HG03342 (cell line): ENCODE results near the gene ACOXL.
"Not testable (repeated sequence)": the region's sequence is repeated elsewhere in the genome, so short reads cannot be mapped to it uniquely, and the experiment has no call there.

Experiments used
- ATAC-seq: cut with Tn5 transposase; IDR thresholded peaks from one replicate; pipeline ENCODE4 v1.9.1; 2021; ENCODE audit warnings: mild to moderate bottlenecking, moderate library complexity; ENCODE audit not compliant: unreplicated experiment

The ACOXL gene

DNA sequence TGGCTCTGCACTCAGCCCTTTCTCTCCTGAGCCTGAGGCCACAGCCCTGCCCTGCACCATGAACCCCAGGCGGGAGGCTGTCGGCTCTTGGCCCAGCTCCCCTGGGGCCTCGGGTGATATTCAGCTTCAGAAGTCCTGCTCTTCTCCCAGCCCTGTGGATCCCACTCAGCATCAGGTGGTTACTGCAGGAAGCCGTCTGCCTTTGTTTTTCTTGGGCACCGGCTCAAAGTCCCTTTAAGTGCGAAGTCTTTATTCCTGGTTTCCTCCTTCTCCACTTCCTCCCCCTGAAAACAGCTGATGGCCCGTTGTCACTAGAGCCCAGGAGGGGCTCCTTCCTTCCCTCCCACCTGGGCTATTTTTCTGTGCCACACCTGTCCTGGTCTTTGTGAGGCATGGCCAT lies 226.8 kb downstream of the ACOXL start:
- ATAC-seq = no peak

DNA sequence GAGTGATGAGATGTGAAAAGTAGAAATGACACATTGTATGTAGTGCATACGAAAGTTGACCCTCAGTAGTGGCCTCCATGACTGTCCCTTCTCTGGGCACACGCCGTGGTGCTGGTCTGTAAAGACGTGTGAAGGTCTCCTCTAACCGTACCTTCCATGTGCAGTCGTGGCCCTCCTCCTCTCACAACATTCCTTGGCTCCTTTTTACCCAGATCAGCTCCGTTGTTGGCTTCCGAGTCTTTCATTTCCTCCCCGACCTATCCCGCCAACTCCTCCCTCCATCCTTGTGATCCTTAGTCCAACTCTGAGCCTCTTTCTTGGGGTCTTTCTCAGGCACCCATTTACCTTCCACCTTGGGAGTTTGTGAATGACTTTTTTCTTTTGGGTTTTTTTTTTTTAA lies 227.9 kb downstream of the ACOXL start:
- no peak for ATAC-seq

- no peak for ATAC-seq
Observed at GRCh38 chr2:110960954-110961353, 228.6 kb downstream of the ACOXL start.

- ATAC-seq = not testable (repeated sequence)
Observed at GRCh38 chr2:110961643-110962042, 229.3 kb downstream of the ACOXL start.

- no peak for ATAC-seq
Observed at GRCh38 chr2:110969696-110970095, 237.3 kb downstream of the ACOXL start.

DNA sequence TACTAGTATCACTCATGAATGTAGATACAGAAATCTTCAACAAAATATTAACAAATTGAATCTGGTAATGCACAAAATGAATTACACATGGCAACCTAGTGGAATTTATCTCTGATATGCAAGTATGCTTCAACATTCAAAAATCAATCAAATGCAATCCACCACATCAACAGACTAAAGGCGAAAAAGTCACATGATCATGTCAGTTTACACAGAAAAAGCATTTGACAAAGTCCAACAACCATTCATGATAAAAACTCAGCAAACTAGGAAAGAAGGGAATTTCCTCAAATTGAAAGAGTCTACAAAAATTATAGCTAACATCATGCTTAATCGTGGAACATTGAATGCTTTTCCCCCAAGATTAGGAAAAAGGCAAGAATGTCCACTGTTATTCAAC lies 237.8 kb downstream of the ACOXL start:
- no peak for ATAC-seq

DNA sequence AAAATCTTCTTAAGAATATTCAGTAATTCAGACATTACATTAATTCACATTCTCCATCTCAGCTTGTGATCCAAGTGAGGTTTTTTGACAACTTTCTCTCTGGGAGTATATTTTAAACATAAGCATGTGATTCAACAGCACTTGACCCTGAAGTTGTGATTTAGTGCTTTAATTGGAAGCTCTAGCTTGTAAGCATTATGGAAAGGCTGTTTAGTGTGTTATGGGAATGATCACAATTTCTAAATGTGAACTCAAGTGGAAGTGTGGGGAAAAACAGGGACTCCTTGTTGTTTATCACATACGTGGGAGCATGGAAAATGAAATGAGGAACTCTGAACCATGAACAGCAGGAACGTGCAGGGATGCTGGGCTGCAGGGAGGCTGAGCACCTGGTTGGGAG lies 239.4 kb downstream of the ACOXL start:
- ATAC-seq = no peak

- ATAC-seq = no peak
Observed at GRCh38 chr2:110973262-110973661, 240.9 kb downstream of the ACOXL start.

DNA sequence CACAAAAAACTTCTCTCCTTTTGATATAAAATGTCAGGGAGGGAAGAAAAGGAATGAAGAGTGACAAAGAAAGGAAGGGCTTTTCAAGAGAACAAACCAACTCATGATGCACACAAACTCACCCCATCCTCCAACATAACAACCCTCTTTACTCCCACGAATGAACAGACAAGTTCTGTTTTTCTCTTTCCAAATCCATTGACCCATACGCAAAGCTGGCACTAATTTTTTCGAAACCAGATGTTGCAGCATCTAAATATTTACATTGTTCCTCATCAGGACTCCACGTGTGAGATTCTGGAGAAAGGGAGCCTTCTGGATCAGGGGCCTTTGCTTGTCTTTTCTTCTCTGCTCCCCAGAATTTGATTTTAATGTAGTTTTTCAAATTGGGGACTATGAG lies 245.0 kb downstream of the ACOXL start:
- ATAC-seq = no peak

DNA sequence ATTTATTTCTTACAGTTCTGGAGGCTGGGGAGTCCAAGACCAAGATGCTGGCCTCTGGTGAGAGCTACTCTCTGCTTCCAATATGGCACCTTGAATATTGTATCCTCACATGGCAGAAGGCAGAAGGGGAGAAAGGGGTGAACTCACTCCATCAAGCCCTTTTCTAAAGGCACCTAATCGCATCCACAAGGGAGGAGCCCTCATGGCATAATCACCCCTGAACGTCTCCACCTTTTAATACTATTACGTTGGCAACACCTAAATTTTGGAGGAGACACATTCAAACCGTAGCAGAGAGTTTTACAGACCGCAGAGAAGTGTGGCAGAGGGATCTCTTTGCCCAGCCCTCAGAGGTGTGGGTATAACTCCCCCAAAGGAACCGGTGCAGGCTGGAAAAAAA lies 245.8 kb downstream of the ACOXL start:
- ATAC-seq = no peak

GRCh38 chr2:110978756-110979470 lies 246.5 kb downstream of the ACOXL start:
- no peak for ATAC-seq

GRCh38 chr2:110979471-110980338 lies 247.3 kb downstream of the ACOXL start:
- ATAC-seq = no peak

DNA sequence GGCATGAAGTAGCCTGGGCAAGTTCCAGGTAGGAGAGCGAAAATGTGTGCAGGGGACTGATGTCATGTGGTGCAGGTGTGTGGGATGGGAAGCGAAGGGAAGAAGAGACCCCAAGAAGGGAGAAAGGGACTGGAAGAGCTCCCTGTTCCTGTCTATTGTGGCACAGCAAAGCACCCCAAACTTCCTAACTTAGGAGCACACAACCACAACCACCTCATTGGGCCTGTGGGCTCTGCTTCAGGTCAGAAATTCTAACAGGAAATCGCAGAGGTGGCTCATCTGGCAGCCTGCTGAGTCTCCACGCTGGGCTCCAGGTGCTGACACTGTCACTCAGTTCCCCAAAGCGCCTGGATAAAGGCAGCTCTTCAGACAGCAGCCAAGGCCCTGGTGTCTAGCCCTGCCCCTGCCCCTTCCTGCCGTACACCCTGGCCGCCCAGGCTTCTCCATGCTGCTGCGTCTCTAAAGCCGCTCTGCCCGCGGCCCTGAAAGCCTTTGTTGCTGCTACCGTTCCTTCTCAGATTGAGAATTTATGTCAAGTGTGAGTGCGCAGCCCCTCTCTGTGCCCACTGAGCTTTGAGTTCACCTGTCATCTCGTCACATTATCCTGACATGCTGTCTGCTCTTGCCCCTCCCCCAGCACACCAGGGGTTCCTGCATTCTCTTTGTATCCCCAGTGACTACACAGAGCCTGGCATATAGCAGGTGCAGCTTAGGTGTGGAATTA lies 248.1 kb downstream of the ACOXL start:
- no peak for ATAC-seq

DNA sequence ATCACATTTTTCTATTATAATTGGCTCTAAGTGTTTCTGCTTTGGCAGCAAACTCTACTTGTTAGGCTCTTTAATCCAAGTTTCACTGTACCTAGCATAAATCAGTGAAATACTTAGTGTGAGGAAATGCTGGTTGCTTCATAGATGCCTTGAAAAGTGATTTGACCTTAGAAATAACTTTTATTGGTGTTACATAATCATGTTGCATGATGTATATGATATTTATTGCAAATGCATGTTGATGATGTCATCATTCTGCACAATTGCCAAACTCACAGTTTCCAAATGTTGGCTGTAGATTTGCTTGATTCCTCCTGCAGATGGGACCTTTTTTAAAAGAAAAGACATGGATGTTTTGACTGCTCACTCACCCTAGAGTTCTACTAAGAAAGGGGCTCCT lies 250.8 kb downstream of the ACOXL start:
- ATAC-seq = no peak

GRCh38 chr2:110984694-110985490 lies 252.5 kb downstream of the ACOXL start:
- no peak for ATAC-seq

GRCh38 chr2:110990440-110990839 lies 258.1 kb downstream of the ACOXL start:
- no peak for ATAC-seq

DNA sequence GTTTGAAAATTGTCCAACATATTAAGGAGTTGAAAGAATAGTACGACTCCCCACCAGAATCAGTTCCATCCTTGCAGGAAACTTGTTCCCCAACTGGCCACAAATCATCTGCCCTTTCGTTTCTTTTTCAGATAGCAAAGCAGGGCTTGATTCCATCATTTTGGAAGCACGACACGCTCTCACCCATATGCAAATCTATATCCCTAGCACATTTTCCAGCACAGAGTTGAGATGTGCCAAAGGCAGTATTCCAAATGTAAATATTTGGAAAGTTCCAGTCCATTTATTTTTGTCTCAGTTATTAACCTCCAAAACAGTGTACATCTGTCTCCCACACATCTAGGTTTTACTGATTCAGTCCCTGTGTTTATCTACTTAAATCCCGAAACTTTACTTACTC lies 259.5 kb downstream of the ACOXL start:
- no peak for ATAC-seq

DNA sequence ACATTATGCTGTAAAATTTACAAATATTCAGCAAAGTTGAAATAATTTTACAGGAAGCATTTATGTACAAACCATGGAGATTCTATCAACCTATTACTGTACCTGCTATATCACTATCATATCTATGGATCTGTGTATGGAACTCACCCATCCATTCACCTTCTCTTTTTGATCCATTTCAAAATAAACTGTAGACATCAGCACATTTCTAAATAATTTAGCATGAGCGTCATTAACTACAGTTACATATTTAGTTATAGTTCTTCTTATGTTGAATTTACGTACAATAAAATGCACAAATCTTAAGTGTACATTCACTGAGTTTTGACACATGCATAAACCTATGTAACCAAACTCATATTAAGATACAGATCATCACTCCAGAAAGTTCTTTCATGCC lies 260.5 kb downstream of the ACOXL start:
- no peak for ATAC-seq

- no peak for ATAC-seq
Observed at GRCh38 chr2:110993557-110994231, 261.3 kb downstream of the ACOXL start.

DNA sequence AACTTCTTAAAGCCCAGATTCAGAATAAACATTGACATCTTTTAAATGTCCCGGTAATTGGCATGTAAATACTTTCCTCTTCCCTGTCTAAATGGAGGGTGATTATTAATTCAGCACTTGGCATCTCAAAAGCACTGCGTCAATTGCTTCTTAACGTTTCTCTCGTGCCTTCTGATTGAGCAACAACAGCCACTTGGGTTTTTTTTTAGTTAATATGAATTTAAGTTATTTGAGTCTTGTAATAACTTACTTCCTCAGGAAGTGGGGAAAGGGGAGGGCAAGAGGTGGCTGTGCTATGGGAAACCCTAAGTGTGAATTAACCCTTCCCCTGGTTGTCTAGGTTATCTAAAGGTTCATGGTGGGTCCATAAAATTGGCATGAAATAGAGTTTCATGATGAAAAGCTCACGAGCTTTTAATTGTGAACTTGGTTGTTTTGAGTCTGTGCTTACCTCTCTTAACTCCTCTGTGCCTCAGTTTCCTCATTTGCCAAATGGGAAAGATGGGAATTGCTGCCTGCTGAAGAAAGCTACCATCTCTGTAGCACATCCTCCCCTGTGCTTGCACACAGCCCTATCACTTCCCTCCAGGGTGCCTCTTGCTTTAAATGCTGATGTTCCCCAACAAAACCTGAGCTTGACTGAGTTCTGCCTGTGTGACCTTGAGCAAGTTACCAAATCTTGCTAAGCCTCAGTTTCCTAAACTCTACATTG lies 262.0 kb downstream of the ACOXL start:
- ATAC-seq = no peak
